Glutamatergic neuron (in vitro differentiated cells): ENCODE data around the gene GNG4. TPM values are rescaled to one million over a fixed set of nuclear protein-coding genes. Genes with fewer than 3 reads are reported as not detected.
A peak's percentile ranks its signal among the peaks of the same experiment; 100 is the strongest.

Experiments
- DNase-seq: peaks from one replicate; pipeline ENCODE4 v3.0.0; 2022
- H3K27ac Mint-ChIP-seq: one replicate; pipeline ENCODE4 v1.8.0; 2020; ENCODE audit warnings: mild to moderate bottlenecking, mixed read lengths, inconsistent platforms; ENCODE audit not compliant: unreplicated experiment
- H3K27me3 Mint-ChIP-seq: one replicate; pipeline ENCODE4 v1.8.0; 2020; ENCODE audit warnings: mild to moderate bottlenecking, moderate library complexity, mixed read lengths, inconsistent platforms; ENCODE audit not compliant: unreplicated experiment
- H3K36me3 Mint-ChIP-seq: one replicate; pipeline ENCODE4 v1.8.0; 2020; ENCODE audit warnings: mild to moderate bottlenecking, mixed read lengths, inconsistent platforms; ENCODE audit not compliant: unreplicated experiment
- H3K4me1 Mint-ChIP-seq: one replicate; pipeline ENCODE4 v1.8.0; 2020; ENCODE audit warnings: mild to moderate bottlenecking, low read depth, mixed read lengths, inconsistent platforms; ENCODE audit not compliant: unreplicated experiment
- H3K4me3 Mint-ChIP-seq: one replicate; pipeline ENCODE4 v1.8.0; 2020; ENCODE audit warnings: mild to moderate bottlenecking, mixed read lengths, inconsistent platforms; ENCODE audit not compliant: unreplicated experiment
- H3K9me3 Mint-ChIP-seq: one replicate; pipeline ENCODE4 v1.8.0; 2020; ENCODE audit warnings: mild to moderate bottlenecking, moderate library complexity, mixed read lengths, inconsistent platforms; ENCODE audit not compliant: unreplicated experiment
- CTCF ChIP-seq: fragments of 200-600 bp; sonication (generic); IDR thresholded peaks from one replicate; pipeline ENCODE4 v1.5.0; 2021; ENCODE audit not compliant: partially characterized antibody, unreplicated experiment
- total RNA-seq: library from RNA; stranded (reverse); fragmentation: NEBNext Ultra II Directional; extraction: Animal tissue kit (Norgen Biotek cat#: 25700); gene quantifications from one replicate; pipeline ENCODE4 v1.2.1, GENCODE V29; 2021; ENCODE audit not compliant: unreplicated experiment

The GNG4 gene
- total RNA-seq, 1 donor from 2014 or later, result 124 TPM

- Mint-ChIP-seq H3K27me3 (peaks cover 2% of the 10 kb centered on the region), H3K4me3 (no peak overlapping the region), H3K36me3 (no peaks in the 10 kb centered on the region), H3K9me3 (peaks cover 1% of the 10 kb centered on the region), H3K4me1 (peaks cover 17% of the 10 kb centered on the region), H3K27ac (no peak overlapping the region)
- no peak for DNase-seq
- no peak for TF ChIP-seq CTCF
Measured at GRCh38 chr1:235635938-235636662, 13.5 kb downstream of the GNG4 start.

GRCh38 chr1:235632506-235633401 is 16.8 kb downstream of the GNG4 start:
- DNase-seq, result no peak
- peaks cover 1% of the 10 kb centered on the region for H3K9me3 Mint-ChIP-seq
- H3K4me3 Mint-ChIP-seq, result peak overlapping the region; percentile 9
- TF ChIP-seq CTCF, result no peak
- peaks cover 11% of the 10 kb centered on the region for H3K4me1 Mint-ChIP-seq
- no peaks in the 10 kb centered on the region for H3K36me3 Mint-ChIP-seq
- H3K27ac Mint-ChIP-seq, result peak overlapping the region; percentile 52
- peaks cover 1% of the 10 kb centered on the region for H3K27me3 Mint-ChIP-seq

- Mint-ChIP-seq H3K27me3 (peaks cover 1% of the 10 kb centered on the region), H3K9me3 (peaks cover 1% of the 10 kb centered on the region), H3K36me3 (no peaks in the 10 kb centered on the region), H3K4me1 (peaks cover 11% of the 10 kb centered on the region), H3K27ac (no peak overlapping the region), H3K4me3 (no peak overlapping the region)
- TF ChIP-seq CTCF, result no peak
- no peak for DNase-seq
Measured at GRCh38 chr1:235631816-235632215, 17.8 kb downstream of the GNG4 start.

- TF ChIP-seq CTCF, result no peak
- Mint-ChIP-seq H3K27me3 (peaks cover 1% of the 10 kb centered on the region), H3K4me1 (peaks cover 18% of the 10 kb centered on the region), H3K36me3 (no peaks in the 10 kb centered on the region), H3K9me3 (peaks cover 1% of the 10 kb centered on the region), H3K27ac (no peak overlapping the region), H3K4me3 (no peak overlapping the region)
- no peak for DNase-seq
Measured at GRCh38 chr1:235628316-235629005, 21.1 kb downstream of the GNG4 start.
